ENCODE measurements around the gene HTR2C. TPM values are rescaled to one million over a fixed set of nuclear protein-coding genes. Genes with fewer than 3 reads are reported as not detected.

HTR2C gene
- total RNA-seq, 1 experiment from 2014 or later, result 1.5 TPM

DNA sequence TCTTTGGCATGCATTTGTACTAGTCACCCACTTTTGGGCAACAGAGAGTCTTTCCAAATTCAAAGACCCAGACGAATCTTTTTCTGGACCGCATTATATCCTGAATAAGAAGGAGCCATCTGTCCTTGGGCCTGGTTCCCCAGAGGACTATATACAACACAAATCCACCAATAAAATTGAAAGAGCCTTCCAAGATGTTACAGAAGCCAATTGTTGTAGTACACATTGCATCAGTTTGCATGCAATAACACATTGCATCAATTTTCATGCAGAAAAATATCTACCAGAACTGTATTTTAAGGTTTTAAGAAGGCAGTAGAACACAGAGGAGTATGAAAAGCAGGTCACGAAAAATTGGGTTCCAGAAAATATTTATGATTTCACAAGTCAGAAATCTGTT lies 203.2 kb downstream of the HTR2C start:
- peaks cover 0 to 28% (median 3%) of the 10 kb centered on the region in 3 experiments; a peak in 4 of 7 replicates for H3K36me3 Mint-ChIP-seq (ENCODE audit: insufficient read depth in 1 of 3, low read depth in 3 of 3)

More for the DNA sequence above, 203.2 kb downstream of the HTR2C start:
- no peaks in the 10 kb centered on the region for H3K27me3 Mint-ChIP-seq (ENCODE audit: low read depth)
- no peak overlapping the region for H2AK5ac ChIP-seq (ENCODE audit: insufficient read length, low read length)
- H3K27ac Mint-ChIP-seq, result no peak overlapping the region
- H3K4me1 ChIP-seq (ENCODE audit: insufficient read depth, low read length), result no peaks in the 10 kb centered on the region
- no peak for DNase-seq
- H4K5ac ChIP-seq (ENCODE audit: insufficient read length, low read depth, low read length), result no peak overlapping the region
- no peak overlapping the region for H3K4me3 Mint-ChIP-seq
- H2BK15ac ChIP-seq (ENCODE audit: low read depth, low read length), result no peak overlapping the region
- H4K20me1 ChIP-seq (ENCODE audit: control insufficient read depth, insufficient read depth, insufficient read length), result no peaks in the 10 kb centered on the region
- H4K91ac ChIP-seq (ENCODE audit: insufficient read length, low read depth, low read length), result no peak overlapping the region
- H3K18ac ChIP-seq (ENCODE audit: insufficient read length, low read depth, low read length), result no peak overlapping the region
- H3K9me3 ChIP-seq (ENCODE audit: control insufficient read depth, low read depth, low read length), result no peaks in the 10 kb centered on the region
- no peak overlapping the region for H2BK20ac ChIP-seq (ENCODE audit: low read depth, low read length, poor library complexity, severe bottlenecking)
- no peaks in the 10 kb centered on the region for H3K79me2 ChIP-seq (ENCODE audit: insufficient read depth, low read length)
- no peaks in the 10 kb centered on the region for H3K79me1 ChIP-seq (ENCODE audit: insufficient read depth, low read depth, low read length, poor library complexity, severe bottlenecking)
- H2BK12ac ChIP-seq (ENCODE audit: insufficient read length, low read depth, low read length), result no peak overlapping the region
- H3T11ph ChIP-seq (ENCODE audit: low read length), result no peak overlapping the region
- H3K9ac ChIP-seq (ENCODE audit: extremely low read depth, insufficient read length, low read length), result no peak overlapping the region
- no peak overlapping the region for H2BK5ac ChIP-seq (ENCODE audit: insufficient read length, low read length)
- H3K4me2 ChIP-seq (ENCODE audit: insufficient read depth, insufficient read length, low read length), result no peak overlapping the region
- H2AFZ ChIP-seq (ENCODE audit: low read length), result no peak overlapping the region
- no peak overlapping the region for H4K8ac ChIP-seq (replicated peaks; ENCODE audit: insufficient read length, low read depth, low read length)
- no peaks in the 10 kb centered on the region; the same call in 1 of the 2 replicates for H3K27me3 ChIP-seq (ENCODE audit: insufficient read depth, low read length)
- no peak overlapping the region for H3K23ac ChIP-seq (ENCODE audit: insufficient read length, low read depth, low read length)
- H3K23me2 ChIP-seq (ENCODE audit: insufficient read length, low read depth, low read length, poor library complexity, severe bottlenecking), result no peaks in the 10 kb centered on the region
- H3K4me1 Mint-ChIP-seq, result 0 out of 4 replicates have a peak, but pooled peaks cover 0 to 2% of the 10 kb centered on the region in 2 experiments
- no peak overlapping the region for H3K14ac ChIP-seq (ENCODE audit: insufficient read depth, low read length)
- TF ChIP-seq, protein P1, sequence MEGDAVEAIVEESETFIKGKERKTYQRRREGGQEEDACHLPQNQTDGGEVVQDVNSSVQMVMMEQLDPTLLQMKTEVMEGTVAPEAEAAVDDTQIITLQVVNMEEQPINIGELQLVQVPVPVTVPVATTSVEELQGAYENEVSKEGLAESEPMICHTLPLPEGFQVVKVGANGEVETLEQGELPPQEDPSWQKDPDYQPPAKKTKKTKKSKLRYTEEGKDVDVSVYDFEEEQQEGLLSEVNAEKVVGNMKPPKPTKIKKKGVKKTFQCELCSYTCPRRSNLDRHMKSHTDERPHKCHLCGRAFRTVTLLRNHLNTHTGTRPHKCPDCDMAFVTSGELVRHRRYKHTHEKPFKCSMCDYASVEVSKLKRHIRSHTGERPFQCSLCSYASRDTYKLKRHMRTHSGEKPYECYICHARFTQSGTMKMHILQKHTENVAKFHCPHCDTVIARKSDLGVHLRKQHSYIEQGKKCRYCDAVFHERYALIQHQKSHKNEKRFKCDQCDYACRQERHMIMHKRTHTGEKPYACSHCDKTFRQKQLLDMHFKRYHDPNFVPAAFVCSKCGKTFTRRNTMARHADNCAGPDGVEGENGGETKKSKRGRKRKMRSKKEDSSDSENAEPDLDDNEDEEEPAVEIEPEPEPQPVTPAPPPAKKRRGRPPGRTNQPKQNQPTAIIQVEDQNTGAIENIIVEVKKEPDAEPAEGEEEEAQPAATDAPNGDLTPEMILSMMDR (conservative IDR thresholded peaks at IDR 0.05), result no peak
- no peak overlapping the region for H3K27ac ChIP-seq (ENCODE audit: insufficient read length, low read depth, low read length)
- no CpG with 5 or more reads among the region's 3 CpGs for WGBS (ENCODE audit: extremely low coverage, insufficient read length, low lambda C conversion rate)
- H3K56ac ChIP-seq (ENCODE audit: insufficient read length, low read depth, low read length), result no peak overlapping the region
- no peak overlapping the region for H2BK120ac ChIP-seq (ENCODE audit: low read depth, low read length, poor library complexity, severe bottlenecking)
- peaks cover 20 to 24% of the 10 kb centered on the region in 2 experiments for H3K9me3 Mint-ChIP-seq
- H3K4ac ChIP-seq (ENCODE audit: low read depth, low read length), result no peak overlapping the region

All from H9 (cell line).